Body of pancreas (tissue), 4 donors: ENCODE data around the gene CUL4A.

Source experiments
- CTCF ChIP-seq, 7 experiments: fragments of 450-650 bp in 4 of 7; fragments of 200-600 bp in 3 of 7; sonication (generic) in 3 of 7; IDR thresholded peaks; one replicate each; pipeline ENCODE4 v1.5.1; 2016 to 2019; ENCODE audit warnings: antibody characterized with exemption in 7 of 7
- POLR2A ChIP-seq, 3 donors: fragments of 450-650 bp; IDR thresholded peaks; one replicate each; pipeline ENCODE4 v1.6.1; 2016; ENCODE audit warnings: antibody characterized with exemption in 3 of 3, mild to moderate bottlenecking in 2 of 3

GRCh38 chr13:113190181-113190580 is 19.2 kb upstream of the CUL4A start:
- TF ChIP-seq CTCF (IDR thresholded peaks at IDR 0.05) (no peak), POLR2A (IDR thresholded peaks at IDR 0.05) (no peak)
